ENCODE data around the gene TRNAU1AP.
"Not testable (repeated sequence)": the region's sequence is repeated elsewhere in the genome, so short reads cannot be mapped to it uniquely, and the experiment has no call there.

Gene TRNAU1AP

GRCh38 chr1:28552758-28553663 lies at the start of gene TRNAU1AP:
TRNAU1AP (plus strand) TSS chr1:28553085; CDS start chr1:28553111, 26 bp downstream.
- DNase-seq, result peak; percentile 98

GRCh38 chr1:28503117-28503516 lies 49.8 kb upstream of the TRNAU1AP start:
- DNase-seq, result no peak

GRCh38 chr1:28505406-28506187 lies 47.3 kb upstream of the TRNAU1AP start, which contains the start of gene RCC1:
RCC1 (plus strand) TSS chr1:28506043; CDS start chr1:28529867, 23,824 bp downstream.
- peak; percentile 99 for DNase-seq

GRCh38 chr1:28506907-28507246 lies 46.0 kb upstream of the TRNAU1AP start:
- no peak for DNase-seq

GRCh38 chr1:28507247-28507645 lies 45.6 kb upstream of the TRNAU1AP start:
- DNase-seq, result no peak

GRCh38 chr1:28507646-28508434 lies 45.0 kb upstream of the TRNAU1AP start:
- DNase-seq, result no peak

- no peak for DNase-seq
Measured at GRCh38 chr1:28508435-28508754, 44.5 kb upstream of the TRNAU1AP start.

- no peak for DNase-seq
Measured at GRCh38 chr1:28509705-28510272, 43.1 kb upstream of the TRNAU1AP start.

GRCh38 chr1:28510273-28510969 lies 42.5 kb upstream of the TRNAU1AP start:
- DNase-seq, result no peak

- DNase-seq, result no peak
Measured at GRCh38 chr1:28510970-28511440, 41.9 kb upstream of the TRNAU1AP start.

- no peak for DNase-seq
Measured at GRCh38 chr1:28512058-28512611, 40.8 kb upstream of the TRNAU1AP start.

GRCh38 chr1:28514445-28514933 lies 38.4 kb upstream of the TRNAU1AP start:
- not testable (repeated sequence) for DNase-seq

GRCh38 chr1:28516518-28516956 lies 36.3 kb upstream of the TRNAU1AP start:
- no peak for DNase-seq

- no peak for DNase-seq
Measured at GRCh38 chr1:28517649-28517999, 35.3 kb upstream of the TRNAU1AP start.

- DNase-seq, result peak; percentile 96
Measured at GRCh38 chr1:28518000-28518744, 34.7 kb upstream of the TRNAU1AP start.

GRCh38 chr1:28518745-28519341 lies 34.0 kb upstream of the TRNAU1AP start:
- DNase-seq, result no peak

- DNase-seq, result no peak
Measured at GRCh38 chr1:28519946-28520725, 32.7 kb upstream of the TRNAU1AP start.

GRCh38 chr1:28520796-28521195 lies 32.1 kb upstream of the TRNAU1AP start:
- DNase-seq, result not testable (repeated sequence)

GRCh38 chr1:28521502-28522164 lies 31.3 kb upstream of the TRNAU1AP start:
- no peak for DNase-seq
